ENCODE results near the gene BRD7.

DNA sequence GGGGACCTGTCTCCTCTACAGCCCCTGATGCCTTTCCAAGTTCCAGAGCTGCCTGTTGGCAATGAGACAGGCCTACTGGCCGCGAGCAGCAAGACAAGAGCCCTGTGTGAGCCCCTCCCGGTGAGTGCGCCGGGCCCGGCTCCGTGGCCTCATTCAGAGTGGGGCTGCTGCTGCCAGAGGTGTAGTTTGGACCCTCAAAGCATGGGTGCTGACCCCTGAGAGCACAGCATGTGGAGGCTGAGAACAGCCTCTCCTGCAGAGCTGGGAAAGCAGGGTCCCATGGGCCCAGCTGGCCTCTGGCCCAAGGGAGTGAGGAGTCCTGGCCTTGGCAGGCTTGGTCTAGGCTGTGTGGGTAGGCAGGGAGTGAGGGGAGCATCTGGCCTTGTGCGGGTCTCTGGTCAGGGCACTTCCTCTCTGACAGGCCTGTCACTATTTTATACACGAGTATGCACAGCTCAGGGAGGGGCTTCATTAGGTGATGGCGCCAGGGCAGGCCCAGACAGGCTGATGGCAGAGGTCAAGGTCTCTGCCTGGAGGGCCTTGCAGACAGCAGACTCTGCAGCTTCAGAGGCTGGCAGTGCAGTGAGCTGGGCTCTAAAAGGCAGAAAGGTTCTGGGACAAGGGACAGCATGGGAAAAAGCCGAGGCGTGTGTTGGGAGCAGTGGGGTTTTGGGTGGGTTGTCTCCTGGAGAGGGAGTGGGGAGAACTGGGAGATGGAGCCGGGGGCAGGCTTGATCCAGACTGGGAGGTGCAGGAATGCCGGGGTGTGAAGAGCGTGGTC is 59.1 kb downstream of the BRD7 start:
- no peak for TF ChIP-seq ZNF484 (CRISPR knock-in tag; IDR thresholded peaks at IDR 0.05; ENCODE audit: borderline replicate concordance, low read depth)
- no peak for TF ChIP-seq TBP (CRISPR knock-in tag; IDR thresholded peaks at IDR 0.05)
- TF ChIP-seq RNF2 (conservative IDR thresholded peaks at IDR 0.05; ENCODE audit: low read depth), result no peak
- TF ChIP-seq XRCC5 (optimal IDR thresholded peaks at IDR 0.05; ENCODE audit: low read length), result peak; percentile 48
- TF ChIP-seq, protein P1, sequence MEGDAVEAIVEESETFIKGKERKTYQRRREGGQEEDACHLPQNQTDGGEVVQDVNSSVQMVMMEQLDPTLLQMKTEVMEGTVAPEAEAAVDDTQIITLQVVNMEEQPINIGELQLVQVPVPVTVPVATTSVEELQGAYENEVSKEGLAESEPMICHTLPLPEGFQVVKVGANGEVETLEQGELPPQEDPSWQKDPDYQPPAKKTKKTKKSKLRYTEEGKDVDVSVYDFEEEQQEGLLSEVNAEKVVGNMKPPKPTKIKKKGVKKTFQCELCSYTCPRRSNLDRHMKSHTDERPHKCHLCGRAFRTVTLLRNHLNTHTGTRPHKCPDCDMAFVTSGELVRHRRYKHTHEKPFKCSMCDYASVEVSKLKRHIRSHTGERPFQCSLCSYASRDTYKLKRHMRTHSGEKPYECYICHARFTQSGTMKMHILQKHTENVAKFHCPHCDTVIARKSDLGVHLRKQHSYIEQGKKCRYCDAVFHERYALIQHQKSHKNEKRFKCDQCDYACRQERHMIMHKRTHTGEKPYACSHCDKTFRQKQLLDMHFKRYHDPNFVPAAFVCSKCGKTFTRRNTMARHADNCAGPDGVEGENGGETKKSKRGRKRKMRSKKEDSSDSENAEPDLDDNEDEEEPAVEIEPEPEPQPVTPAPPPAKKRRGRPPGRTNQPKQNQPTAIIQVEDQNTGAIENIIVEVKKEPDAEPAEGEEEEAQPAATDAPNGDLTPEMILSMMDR (CRISPR knock-in tag; IDR thresholded peaks at IDR 0.05), result 0 out of 2 replicates have a peak, but pooled peaks have one; percentile 3
- no peak for TF ChIP-seq FOSL1 (CRISPR knock-in tag; IDR thresholded peaks at IDR 0.05; ENCODE audit: borderline replicate concordance)
- no peak for TF ChIP-seq ZNF569 (CRISPR knock-in tag; IDR thresholded peaks at IDR 0.05; ENCODE audit: borderline replicate concordance)

Data from HepG2 (cell line).